GM12875 (cell line): Measurements from ENCODE around the gene KCTD3.

Experiments
- H3K4me3 ChIP-seq: one replicate; pipeline ENCODE4 v1.5.1; 2011; ENCODE audit warnings: low read depth, low read length, control low read depth
- TF ChIP-seq, protein P1 (sequence below): IDR thresholded peaks from 2 replicates; pipeline ENCODE4 v1.5.1; 2011; ENCODE audit warnings: low read depth, mild to moderate bottlenecking, control low read depth, inconsistent platforms, low read length, moderate library complexity, borderline replicate concordance; ENCODE audit not compliant: insufficient read depth

The KCTD3 gene

DNA sequence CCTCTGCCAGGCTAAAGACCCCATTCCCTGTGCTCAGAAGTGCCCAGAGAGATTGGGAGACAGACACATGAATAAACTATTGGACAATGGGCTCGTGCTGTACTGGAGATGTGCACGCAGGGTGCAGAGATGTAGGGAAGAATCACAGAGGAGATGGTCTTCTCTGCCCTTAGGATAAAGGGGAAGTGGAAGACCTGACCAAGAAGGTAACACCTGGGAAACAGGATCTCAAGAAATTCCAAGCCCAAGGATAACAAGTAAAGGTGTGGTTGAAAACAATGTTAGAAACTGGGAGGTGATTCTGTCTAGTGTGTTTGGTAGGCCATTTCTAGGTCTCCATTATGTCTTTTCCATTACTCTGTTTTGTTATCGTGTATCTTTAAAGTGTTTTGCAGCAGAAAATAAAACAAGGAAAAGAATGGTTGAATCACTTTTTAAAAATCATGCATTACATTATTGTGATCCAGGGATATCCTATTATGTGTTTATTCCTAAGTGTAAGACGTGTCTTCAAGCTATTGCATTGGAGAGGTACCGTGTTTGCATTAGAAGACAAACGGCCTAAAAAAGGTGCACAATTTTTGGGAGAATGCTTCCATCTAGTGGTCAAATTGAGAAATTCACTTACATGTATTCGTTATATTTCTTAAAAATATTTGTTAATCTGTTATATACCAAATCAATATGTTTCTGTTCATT is 40.8 kb upstream of the KCTD3 start:
- TF ChIP-seq, protein P1, sequence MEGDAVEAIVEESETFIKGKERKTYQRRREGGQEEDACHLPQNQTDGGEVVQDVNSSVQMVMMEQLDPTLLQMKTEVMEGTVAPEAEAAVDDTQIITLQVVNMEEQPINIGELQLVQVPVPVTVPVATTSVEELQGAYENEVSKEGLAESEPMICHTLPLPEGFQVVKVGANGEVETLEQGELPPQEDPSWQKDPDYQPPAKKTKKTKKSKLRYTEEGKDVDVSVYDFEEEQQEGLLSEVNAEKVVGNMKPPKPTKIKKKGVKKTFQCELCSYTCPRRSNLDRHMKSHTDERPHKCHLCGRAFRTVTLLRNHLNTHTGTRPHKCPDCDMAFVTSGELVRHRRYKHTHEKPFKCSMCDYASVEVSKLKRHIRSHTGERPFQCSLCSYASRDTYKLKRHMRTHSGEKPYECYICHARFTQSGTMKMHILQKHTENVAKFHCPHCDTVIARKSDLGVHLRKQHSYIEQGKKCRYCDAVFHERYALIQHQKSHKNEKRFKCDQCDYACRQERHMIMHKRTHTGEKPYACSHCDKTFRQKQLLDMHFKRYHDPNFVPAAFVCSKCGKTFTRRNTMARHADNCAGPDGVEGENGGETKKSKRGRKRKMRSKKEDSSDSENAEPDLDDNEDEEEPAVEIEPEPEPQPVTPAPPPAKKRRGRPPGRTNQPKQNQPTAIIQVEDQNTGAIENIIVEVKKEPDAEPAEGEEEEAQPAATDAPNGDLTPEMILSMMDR, result peak; percentile 25; the same call in 1 of the 2 replicates
- no peak overlapping the region for H3K4me3 ChIP-seq

DNA sequence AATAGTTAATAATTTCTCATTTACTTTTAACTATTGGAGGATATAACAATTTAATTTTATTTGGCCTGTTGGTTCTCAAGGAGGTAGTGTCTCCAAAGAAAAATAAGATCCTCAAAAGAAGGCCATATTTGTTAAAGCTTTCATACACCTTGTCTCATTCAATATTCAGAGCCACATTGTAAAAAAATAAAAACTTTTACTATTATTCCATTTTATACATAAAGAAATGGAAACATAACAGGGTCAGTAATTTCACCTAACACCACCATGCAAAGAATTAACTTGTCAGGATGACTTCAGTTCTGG is 40.3 kb upstream of the KCTD3 start:
- H3K4me3 ChIP-seq, result no peak overlapping the region
- TF ChIP-seq, protein P1, result no peak

DNA sequence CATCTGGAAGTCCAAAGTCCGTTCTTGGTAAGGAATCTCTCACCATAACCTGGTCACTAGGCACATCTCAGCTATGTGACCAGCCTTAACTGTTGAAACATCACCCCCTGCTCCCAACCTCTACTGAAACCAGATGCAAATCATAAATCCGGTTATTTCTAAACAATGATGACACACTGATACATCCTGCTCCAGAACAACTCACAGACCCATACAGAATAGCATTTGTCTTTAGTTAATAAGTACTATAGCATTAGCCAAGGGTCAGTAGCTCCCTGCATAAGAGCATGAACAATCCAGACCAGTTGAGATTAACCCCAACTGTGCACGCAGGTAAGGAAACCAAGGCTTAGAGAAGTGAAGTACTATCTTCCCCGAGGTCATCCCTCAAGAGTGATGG is 38.0 kb upstream of the KCTD3 start:
- TF ChIP-seq, protein P1, result no peak
- no peak overlapping the region for H3K4me3 ChIP-seq

DNA sequence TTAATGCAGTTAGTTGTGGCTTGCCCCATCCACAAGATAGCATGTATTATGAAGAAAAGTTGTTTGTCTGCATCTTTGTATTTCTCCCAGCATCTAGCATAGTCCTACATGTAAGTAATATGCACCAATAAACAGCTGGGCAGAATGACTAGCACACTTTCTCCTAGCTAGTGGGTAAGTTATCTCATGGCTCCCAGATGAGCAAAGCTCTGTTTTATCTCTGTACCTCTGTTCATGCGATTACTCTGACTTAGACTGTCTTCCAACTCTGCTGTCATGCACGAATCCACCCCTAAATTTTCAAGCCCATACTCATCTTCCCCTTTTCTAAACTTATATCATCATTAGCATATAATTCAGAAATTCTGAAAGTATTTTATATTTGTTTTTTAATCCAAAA is 37.5 kb upstream of the KCTD3 start:
- TF ChIP-seq, protein P1, result no peak
- no peak overlapping the region for H3K4me3 ChIP-seq

DNA sequence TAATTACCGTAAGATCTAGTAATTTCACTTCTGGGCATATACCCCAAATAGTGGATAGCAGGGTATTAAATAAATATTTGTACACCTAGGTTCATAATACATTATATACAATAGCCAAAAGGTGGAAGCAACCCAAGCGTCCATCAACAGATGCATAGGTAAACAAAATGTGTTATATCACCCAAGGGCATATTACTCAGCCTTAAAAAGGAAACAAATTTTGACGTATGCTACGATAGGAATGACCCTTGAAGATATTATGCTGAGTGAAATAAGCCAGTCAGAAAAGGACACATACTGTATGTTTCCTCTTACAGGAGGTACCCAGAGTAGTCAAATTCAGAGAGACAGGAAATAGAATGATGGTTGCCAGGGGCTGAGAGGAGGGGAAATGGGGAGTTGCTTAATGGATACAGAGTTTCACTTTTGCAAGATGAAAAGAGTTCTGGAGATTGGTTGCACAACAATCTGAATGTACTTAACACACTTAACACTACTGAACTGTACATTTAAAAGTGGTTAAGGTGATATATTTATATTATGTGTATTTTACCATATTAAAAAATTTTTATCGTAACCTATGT is 36.6 kb upstream of the KCTD3 start:
- TF ChIP-seq, protein P1, result no peak

DNA sequence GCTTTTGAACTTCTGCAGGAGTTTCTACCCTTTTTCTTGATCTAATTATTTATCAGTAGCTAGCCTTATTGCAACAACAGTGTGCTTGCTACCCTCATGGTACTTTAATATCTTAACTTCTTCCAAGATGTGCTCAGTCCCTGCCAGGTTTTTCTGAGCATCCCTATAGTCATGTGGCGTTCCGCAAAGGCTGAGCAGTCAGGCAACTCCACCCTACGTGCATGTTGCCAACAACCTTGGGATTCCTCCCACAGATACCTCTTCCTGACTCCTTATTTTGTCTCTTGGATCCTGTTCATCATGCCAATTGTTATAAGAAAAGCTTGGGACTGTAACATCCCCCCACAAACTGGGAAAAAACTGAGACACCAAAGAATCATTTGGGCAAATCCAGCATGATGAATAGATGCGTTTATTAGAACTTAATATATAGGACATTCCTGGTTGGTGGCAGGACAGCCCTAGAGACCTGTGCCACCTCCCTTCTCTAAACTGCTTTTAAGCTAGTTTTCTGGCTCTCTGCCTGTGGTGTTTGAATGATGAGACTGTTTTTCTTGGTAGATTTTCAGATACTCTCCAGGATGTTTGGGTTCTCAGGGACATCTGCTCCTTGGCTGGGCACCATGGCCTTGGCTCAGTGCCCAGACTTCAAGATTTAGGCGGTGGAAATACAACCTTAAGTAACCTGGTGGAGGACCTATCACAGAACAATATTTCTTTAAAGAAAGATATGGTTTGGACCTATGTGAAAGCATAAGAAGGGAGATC is 27.1 kb upstream of the KCTD3 start:
- H3K4me3 ChIP-seq, result no peak overlapping the region
- TF ChIP-seq, protein P1, result no peak

More for the DNA sequence above, 36.6 kb upstream of the KCTD3 start:
- H3K4me3 ChIP-seq, result no peak overlapping the region
